NCI-H128 (cell line): ENCODE data around the gene SOX10.

Source experiments
- DNase-seq: peaks from one replicate; lab custom pipeline; 2025; ENCODE audit not compliant: unreplicated experiment; lab: John Stamatoyannopoulos, UW

SOX10 gene

DNA sequence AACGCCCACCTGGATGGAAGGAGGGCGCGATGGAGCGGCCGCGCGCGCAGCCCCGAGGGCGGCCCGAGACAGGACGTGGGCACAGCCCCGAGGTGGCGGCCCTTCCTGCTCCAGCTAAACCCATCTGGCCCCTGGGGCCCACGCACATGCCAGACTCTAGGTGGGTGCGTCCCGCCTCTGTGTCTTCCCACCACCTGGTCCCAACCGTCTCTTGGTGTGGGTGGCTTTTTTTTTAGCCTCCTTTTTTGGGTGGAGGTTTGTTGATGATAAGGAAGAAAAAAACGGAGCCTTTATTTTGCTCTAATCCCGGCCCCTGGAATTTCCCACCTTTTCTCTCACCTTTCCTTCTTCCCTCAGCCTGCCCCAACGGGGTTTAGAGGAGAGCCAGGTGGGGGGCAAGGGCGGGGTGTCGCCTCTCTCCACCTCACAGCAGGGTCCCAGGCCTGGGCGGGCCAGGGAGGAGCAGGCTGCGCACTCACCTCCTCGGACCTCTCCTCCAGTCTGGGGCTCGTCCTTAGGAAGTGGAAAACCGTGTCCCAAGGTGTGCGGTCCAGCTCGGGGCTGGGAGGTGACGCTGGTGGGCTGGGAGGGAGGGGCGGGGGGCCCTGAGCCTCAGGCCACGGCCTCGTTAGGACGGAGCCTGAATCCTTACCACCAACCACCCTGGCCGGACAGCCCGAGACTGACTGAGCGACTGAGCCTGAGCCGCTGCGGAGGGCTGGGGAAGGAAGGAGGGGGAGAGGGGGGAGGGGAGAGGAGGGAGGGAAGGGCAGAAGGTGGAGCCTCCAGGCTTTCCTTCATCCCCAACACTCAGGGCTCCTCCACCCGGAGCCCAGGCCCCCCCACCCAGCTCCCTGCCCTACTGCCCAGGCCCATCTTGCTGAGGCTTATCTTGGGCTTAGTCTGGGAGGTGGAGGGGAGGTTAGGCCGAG, at the start of gene SOX10:
SOX10 (minus strand) TSS at position 696 of the 932 bp plus-strand sequence. CDS start 771 bp downstream, outside the sequence.
- DNase-seq = no peak

DNA sequence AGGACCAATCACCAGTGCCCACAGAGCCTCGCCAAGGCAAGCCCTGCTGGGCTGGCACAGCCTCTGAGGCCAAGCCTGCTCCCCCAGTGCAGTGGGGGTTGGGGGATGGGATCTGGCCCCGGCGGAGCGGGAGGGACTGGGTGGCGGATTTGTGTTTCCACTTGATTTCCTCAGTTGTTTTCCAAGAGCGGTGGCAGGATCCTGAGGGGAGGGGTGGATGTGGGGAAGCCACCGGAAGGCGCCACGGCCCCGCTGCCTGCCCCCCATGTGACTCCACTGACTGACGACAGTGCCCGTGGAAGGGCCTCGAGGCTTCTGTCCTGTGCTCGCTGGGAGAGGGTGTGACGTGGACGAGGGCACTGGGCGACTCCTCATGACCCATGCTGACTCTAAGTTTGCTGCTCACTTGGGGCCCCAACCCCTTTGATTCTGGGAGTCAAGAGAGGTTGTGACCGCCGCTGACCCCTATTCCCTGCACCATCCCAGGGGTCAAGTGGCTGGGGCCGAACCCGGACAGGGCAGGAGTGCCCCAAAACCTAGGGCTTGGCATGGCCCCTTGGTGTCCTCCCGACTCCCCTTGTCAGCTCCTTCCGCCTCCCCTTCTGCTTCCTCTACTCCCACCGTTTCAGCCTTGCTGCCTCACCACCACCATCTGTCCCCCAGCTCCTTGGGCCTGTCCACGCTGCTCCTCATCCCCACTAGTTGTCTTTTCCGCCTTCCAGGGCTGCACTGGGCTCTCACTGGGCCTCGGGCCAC, 49.3 kb upstream of the SOX10 start:
- DNase-seq = no peak

DNA sequence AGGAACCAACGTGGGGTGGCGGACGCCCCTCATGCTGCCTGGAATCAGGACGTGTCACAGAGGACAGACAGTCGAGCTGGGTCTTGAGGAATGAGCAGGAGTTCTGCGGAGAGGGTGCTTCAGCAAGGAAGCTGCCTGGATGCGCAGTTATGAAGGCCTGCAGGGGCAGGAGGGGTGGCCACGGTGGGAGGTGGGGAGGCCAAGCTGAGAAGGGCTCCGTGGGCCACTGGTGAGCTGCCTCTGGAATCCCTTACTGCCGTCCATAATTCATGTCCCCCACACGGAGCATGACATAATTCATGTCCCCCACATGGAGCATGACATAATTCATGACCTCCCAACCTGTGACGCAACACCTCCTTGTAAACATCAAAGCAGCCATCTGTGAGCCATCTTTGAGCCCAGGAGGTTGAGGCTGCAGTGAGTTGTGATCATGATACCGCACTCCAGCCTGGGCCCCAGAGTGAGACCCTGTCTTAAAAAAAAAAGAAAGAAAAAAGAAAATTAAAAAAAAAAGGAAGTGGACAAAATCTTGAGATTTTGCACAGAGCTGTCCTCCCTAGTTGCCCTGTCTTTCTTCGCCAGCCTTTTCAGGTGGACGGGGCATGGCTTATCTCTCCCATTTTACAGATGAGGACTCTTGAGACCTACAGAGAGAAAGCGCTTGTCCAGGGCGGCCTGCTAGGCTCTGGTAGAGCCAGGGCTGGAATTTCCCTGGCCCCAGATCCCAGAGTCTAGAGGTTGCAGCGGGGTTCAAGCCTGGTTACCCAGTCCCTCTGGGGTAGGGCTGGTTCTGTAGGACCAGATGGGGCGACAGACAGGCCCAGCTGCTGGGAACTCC, 48.5 kb upstream of the SOX10 start:
- no peak for DNase-seq

DNA sequence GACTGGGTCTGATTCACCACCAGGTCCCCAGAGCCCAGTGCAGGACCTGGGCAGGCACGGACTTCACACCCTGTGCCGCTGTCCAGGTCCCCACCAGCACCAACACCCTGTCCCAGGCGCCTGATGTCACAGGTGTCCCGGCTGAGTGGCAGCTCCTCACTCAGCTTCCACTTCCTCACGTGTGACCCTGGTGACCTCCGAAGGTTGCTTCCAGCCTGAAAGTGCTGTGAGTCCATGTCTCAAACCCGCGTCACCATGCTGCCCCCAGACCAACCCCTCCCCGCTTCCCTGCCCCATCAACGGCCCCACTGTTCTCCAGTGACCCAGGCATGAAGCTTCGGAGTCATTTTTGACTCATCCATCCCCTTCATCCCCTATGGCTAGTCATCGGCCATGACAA, 47.1 kb upstream of the SOX10 start:
- no peak for DNase-seq

DNA sequence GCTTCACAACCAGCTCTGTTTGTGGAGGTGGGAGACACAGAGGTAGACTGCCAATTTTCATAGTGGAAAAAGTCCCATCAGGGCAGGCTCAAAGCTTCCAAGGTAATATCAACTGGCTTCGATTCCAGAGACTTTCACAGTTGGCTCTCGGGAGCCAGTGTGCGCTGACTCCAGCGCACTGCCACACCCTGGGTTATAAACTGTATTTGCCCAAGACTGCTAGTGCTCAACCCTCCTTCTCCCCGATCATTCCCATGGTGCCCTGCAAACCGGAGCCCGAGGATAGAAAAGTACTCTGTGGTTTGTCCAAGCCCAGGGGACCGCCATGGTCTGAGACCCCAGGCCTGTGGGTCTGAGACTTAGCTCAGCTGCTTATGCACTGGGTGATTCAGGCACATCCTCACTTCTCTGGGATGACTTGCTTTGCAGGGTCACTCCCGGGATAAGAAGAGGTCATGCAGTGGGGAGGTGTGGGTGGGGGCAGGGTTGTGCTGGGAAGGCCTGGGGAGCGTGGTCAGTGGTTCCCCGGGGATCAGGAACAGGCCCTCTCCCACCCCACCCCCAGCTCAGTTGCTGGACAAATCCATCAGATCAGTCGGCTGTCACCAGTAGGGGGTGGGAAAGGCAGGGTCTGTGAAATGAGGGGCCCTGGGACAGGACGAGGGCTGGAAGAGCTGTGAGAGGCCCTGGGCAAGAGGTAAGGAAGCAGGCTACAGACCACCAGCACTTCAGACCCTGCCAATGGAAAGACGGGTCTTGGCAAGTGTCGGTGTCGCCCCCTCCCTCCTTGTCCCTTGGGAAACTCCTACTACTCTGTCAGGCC, 46.2 kb upstream of the SOX10 start:
- DNase-seq = no peak

DNA sequence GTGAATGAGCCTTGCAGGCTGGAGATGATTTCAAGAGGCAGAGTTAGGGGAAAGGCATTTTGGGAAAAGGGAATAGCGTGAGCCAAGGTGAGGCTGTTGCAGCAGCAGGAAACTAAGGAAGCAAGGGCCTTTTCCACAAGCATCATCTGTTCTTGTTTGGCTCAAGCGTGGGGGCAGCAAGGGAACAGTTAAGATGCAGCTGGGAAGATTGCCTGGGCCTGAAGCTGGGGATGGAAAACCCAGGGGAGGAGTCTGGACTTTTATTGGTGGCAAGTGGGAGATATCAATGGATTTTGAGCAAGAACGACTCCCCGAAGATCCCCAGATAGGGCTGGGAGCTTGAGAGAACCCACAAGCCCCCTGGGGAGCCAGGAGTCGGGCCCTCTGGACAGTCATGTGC, 45.5 kb upstream of the SOX10 start:
- DNase-seq = no peak

DNA sequence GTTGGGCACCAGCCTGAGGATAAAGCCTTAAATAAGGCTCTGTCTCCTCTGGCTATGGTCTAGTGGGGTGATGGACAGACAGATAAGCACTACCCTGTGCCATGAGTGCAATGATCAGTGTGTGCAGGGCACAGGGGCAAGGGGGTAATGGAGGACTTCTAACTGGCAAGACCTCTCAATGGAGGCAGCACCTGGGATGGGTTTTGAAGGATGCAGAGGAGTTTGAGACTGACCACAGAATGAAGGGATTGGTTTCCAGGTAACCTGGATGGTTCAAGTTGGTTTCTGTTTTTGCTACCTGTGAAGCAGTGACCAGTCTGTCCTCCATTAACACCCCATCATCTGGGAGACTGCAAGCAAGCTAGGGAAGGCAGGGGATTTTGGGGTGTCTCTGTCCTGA, 45.0 kb upstream of the SOX10 start:
- DNase-seq = no peak

DNA sequence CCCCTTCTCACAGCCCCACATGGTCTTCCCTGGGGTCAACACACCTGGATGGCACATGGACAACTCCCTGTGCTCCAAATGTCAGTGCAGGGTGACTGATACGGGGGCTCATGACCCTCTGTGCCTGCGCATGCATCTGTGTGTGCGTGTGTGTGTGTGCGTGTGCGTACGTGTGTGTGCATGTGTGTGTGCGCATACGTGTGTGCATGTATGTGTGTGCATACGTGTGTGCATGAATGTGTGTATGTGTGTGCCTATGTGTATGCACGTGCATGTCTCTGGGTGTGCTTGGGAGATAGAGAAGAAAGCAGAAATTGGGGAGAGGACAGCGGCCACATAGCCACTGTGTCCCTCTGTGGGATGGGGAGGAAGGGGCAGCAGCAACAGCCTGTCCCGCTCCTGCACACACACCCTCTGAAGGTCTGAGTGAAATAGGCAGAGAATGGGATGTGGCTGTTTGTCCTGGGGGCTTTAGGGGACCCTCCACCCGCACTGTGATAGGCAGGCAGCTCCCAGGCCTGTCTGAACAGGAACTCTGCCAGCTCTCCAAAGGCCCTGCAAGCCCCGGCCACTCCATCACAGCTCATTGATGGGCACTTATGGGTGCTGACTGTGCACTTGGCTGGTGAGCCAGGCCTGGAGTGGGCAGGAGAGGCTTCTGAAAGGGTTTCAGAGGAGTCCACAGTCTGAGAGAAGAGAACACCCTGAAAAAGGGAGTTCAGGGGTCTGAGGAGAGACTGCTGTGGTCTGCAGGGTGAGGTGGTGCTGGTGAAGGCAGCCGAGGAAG, 44.2 kb upstream of the SOX10 start:
- no peak for DNase-seq

DNA sequence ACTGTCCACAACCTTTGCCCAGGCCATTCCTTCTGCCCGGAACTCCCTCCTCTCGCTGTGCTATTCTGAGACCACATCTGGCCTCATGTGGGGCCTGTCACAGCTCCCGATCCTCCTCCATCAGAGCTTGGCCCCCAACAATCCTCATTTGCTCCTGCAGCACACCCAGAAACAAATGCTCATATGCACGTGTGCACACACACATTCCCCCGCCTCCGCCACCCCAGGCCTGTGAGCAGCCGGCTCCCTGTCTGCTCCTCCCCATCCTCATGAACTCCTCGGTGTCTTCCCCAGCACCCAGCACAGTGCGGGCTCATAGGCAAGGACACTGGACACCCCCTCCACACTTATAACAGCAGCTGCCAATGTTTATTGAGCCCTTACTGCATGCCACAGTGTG, 43.1 kb upstream of the SOX10 start:
- no peak for DNase-seq

DNA sequence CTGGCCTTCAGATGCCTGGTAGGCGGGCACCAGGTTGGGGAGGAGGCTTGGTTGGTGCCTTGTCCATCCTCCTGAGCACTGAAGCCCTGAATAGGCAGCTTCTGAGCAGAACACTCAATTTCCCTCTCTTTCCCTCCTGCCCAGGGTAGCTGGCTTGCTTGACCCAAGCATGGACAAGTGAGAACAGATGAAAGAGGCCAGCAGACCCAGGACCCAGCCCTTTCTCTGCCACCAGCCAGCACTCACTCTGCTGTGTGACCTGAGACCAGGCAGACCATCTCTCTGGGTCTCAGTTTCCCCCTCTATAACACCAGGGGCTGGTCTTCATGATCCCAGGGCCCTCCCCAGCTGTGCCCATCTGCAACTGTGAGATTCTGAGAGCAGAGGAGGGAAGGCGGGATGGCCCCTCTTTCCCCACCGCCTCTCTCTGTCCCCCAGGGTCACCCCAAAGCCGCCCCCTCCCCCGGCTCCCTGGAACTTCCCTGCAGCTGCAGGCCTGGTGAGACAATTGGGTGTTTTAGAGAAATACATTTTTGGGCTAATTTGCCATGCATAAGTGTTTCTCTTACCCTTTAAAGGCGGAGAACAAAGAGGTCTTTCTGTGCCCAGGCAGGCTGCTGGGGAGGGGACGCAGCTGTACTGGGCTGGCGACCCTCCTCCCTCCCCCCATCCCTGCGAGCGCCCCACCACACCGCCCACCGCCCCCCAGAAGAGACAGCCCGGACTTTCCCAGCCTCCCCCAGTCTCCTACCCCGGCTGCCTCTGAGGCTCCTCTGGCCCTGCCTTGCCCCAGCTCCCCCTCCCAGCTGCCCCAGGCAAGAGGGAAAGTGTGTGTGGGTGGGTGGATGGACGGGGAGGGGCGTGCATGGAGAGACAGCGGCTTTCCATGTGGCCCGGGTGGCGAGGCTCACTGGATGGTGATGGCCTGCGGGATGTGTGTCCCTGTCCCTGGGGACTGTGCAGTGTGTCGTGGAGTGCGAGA, 42.1 kb upstream of the SOX10 start:
- no peak for DNase-seq

DNA sequence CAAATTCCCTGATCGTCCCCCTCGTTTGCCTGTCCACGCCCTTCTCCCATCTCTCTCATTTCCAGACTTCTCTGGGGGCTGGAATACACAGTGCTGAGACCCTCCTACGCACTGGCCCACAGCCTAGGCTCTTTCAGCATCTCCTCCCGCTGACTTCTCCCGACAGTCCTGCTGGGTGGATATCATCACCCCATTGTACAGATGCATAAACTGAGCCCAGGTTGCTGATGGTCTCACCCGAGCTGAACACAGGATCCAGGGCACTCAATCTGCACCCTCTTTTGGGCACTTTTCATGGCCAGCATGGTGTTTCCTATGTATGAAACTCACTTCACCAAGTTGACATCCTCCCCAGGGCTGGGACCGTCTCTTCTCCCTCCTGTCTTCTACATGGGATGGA, 41.2 kb upstream of the SOX10 start:
- DNase-seq = no peak

DNA sequence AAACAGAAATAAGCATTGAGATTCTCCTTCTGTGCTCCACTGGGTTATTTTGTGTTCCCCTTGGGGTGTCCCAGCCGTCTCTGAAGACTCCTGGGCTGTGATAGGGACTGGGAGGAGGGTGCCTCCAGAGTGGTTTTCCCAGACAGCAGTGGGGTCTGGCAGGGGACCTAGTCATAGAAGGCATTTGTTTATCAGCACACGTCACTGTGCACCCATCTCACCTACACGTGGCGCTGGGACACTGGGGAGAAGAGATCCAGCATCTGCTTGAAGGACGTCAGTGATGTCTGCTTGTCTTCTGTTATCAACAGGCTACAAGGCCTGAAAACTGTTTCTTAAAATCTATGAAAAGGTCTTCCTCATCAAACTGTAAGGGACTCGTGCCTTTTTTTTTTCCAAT, 38.7 kb upstream of the SOX10 start:
- no peak for DNase-seq

DNA sequence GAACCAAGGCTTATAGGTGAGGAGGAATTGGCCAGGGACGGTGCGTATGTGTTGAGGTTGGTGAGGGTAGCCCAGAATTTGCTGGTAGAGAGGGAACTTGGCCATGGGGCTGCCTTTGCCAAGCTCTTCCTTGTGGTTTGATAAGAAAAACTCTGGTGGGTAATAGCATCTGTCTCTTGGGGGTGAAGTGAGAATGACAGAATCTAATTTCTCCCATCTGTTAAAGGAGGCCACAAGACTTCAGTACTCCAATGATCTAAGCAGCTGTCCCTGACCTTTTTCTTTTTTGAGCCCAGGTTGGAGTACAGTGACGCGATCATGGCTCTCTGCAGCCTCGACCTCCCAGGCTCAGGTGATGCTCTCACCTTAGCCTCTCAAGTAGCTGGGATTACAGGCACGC, 36.9 kb upstream of the SOX10 start:
- DNase-seq = no peak

DNA sequence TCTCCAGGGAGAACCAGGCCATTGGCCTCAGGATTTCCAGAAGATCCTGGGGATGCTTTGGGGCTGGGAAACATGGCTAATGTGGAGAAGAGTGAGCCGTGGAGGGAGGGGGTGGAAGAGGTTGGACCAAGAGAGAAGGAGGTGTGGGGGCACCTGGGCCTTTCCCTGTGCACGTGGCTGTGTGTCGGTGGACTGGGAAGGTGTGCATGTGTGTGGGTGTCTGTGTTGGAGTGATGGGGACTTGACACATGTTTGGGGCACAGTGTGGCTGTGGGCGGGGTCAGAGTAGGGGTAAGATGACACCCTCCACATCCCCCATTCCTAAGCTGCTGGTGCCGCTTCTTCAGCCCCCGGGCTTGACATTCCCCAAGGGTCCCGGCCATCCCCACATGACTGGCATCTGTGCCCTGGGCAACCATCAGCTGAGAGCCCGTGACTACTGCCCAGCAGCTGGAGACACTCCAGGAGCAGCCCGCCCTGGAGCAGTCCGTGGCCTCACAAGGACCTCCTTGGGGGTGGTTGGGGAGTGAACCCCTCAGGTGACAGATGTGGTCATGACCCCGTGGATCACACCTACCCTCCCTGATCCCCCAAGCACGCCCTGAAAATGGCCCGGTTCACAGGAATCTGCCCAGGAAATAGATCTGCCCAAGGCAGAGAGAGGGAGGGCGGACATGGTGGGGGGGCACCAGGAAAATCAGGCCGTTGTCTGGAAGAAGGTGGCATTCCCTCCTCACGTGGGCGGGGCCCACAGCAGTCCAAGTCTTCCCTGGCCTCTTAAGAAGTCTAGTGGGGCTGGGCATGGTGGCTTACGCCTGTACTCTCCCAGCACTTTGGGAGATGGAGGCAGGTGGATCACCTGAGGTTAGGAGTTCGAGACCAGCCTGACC, 34.8 kb upstream of the SOX10 start:
- DNase-seq = no peak

DNA sequence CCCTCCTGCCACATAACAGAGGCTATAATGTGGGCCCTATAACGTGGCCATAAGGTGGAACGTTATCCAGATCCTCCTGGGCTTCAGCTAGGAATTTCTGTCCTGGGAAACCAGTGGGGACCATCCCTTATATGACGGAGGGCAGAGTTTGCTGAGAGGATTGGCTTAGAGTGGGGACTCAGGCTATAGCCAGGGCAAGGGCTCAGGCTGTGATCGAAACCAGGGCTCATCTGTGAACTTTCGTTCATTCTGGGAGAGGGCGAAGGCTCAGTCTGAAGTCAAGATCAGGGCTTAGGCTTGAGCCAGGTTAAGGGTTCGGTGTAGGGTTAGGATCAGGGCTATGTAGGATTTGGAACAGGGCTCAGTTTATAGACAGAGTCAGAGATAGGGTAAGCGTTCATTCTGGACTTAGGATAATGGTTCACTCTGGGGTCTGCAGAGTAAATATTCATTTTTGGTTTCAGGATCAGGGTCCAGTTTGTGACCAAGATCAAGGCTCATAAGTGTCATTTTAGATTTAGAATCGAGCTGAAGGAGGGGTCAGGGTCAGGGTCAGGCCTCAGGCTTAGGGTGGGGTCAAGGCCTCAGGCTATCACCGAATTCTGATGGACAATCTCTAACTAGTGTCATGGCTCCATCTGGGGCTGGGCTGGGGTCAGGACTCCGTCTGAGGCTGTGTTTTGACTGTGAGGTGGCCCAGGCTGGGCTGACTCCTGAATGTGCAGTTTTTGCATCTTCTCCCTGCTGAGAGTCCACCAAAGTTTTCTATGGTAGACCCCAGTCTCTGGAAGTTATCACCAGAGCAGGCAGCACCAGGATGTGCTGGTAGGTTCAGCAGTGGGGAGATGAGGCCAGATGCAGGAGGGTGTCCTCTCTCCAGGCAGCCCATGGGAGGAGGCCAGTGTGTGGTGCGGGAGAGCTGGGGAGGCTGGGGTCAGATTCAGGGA, 33.9 kb upstream of the SOX10 start:
- no peak for DNase-seq

DNA sequence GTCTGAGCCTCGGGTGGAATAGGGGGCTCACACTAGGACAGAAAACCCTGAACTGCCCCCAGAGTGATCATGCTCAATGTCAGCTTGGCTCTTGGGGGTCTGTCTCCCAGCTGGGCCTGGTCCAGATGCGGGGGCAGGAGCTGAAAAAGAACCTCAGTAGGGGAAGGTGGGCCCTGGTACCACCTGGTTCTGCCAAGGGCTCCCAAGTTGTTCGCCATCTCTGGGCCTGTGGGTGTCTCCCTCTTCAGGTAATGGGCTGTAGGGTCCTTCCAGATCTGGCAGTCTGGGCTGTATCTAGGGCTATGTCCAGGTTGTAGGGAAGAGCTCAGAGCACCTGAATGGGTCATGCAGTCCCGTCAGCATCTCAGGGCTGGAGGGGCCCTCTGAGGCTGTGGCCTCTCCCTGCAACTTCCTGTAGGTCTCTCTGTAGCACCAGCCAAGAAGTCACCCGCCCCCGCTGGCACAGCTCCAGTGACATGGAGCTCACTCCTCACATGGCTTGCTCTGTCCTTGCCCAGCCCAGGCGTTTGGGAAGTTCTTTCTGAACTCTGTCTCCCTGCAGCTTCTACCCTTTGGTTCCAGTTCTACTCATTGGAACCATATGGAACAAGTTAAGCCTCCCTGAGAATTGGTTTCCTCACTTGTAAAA, 33.0 kb upstream of the SOX10 start:
- no peak for DNase-seq
